ENCODE measurements around the gene SLCO2A1.

Gene SLCO2A1

DNA sequence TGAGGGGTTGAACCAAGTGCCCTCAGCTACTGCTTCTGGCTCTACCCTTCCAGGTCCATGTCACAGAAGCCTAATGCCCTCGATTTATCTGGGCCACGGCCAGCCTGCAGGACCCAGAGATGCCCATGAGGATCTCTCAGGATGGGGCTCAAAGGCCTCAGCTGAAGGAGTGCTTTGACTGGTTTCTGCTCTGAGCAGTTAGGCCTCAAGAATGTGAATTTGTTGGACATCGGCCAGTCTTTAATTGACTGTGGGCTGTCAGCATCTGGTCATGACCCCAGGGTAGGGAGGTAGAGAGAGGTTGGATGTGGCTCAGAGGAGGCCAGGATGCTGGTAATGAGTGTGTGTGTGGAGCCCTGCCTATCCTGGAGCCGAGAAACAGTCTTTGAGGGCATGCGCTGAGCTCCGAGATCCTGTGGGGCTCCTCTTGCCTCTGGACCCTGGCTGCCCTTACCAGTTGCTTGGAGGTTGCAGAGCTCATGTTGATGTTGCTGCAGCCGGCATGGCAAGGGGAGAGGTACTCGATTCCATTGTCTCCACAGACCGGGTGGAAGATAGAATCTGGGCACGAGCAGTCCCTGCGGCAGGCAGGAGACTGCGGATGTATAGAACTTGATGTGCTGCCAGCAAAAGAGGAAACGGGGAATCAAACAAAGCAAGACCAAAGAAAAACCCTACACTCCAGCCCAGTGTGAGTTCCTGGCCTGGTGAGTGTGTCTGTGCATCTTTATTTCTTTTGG lies 84.9 kb downstream of the SLCO2A1 start:
- DNase-seq: no peak

DNA sequence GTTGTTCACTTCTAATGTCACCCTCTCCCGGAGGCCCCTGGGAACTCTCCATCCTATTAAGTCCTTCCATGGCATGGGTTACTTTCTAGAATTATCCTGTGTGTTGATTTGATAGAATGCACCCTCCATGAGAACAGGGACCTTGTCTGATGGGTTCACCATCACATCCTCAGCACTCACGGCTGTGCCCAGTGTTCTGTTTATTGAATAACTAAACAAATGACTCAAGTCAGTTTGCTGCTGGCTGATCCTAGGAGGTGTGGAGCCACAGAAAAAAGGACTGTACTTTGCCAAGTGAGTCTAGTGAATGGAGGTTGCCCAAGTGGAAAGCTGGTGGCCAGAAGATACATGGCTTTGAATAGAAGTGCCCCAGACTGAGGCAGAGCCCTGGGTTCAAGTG lies 85.5 kb downstream of the SLCO2A1 start:
- DNase-seq: no peak

DNA sequence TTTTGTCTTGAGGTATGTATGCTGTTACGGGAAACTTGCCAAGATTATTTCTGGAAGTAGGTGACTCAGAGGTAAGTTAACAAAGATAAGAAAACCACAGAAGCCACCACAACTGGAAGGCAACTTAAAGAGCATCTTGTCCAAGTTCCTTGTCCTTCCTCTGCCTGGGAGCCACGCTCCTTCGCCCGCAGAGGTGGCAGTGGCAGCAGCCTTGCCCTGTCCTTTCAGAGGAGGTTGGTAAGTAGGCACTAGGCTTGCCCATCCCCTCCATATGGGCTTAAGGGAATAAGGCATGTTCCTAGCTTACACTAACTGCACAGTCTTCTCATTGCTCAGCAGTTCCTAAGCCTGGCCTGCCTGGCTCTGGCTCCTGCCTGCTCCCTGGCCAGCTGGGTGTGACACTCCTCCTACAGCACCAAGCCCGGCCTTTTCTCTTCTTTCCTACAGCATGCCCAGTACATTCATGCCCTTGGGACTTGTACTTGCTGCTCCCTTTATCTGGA lies 86.0 kb downstream of the SLCO2A1 start:
- no peak for DNase-seq

DNA sequence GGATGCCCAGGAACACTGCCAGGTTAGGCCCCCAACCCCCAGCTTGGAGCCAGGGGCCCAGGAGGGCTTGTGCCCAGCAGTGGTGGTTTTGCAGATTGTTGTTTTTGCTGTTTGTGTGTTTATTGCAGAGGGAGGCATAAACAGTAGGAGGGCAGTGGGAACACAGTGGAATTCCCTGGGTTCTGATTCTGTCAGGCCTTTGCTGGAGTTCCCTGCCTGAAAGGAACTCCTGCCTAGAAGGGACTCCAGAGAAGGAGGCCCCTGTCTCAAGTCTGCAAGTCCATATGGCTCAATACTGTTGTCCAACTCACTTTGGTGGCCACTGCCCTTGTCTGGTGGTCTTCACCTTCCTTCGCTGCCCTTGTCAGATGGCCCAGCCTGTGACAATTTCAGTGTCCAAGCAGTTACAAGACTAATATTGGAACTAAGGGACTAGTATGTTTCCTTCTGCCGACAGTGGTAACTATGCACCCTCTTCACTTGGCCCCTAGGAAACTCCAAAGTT lies 86.6 kb downstream of the SLCO2A1 start:
- DNase-seq: no peak

DNA sequence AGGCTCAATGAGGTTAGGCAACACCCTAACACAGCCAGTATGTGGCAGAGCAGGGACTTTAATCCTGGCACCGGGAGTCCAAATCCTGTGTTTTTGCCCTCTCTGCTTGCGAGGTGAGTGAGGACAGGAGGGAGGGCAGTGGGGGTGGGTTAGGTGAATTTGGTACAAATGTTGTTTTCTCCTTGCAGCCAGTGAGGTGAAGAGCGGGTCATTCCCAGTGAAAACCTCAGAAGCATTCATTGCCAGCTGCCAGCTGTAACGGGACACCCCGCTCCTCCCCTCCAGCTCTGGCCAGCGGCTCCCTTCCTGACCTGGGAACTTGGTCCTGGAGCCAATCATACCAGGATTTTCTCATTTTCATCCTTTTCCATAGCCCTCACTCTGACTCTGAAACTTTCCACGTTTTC lies 88.3 kb downstream of the SLCO2A1 start:
- DNase-seq: no peak

DNA sequence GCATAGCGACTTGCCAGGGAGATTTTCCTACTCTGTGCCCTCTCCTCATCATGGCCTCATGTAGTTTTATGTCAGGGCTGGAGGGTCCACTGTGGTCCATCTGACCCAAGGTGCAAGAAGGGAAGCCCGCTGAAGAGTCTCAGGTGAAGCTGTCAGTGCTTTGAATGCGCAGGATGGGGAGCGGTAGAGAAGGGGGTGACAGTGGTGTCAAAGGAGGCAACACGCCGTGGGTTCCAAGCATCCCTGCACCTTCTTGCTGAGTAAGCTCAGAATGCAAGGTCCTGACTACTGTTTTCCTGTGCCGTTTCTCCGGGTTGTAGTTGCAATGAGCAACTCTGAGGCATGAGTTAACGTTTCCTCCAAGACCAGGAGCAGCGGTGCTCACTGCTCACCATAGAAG lies 89.2 kb downstream of the SLCO2A1 start:
- DNase-seq: no peak

DNA sequence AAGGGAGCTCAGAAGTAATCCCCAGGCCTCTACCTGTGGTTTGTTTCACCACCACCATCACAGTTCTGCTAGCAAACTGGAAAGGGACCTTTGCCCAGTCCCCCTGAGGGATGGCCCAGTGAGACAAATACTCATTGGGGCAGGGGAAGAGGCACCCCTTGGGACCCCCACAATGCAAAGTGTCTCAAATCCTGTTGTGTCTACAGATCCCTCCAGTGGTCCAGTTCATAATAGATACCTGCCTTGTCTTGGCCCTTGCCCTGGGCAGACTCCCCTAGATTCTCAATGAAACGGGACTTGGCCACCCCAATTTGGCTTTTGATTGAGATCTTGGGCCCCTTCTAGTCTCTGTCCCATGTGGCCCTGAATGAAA lies 90.3 kb downstream of the SLCO2A1 start:
- DNase-seq: no peak

DNA sequence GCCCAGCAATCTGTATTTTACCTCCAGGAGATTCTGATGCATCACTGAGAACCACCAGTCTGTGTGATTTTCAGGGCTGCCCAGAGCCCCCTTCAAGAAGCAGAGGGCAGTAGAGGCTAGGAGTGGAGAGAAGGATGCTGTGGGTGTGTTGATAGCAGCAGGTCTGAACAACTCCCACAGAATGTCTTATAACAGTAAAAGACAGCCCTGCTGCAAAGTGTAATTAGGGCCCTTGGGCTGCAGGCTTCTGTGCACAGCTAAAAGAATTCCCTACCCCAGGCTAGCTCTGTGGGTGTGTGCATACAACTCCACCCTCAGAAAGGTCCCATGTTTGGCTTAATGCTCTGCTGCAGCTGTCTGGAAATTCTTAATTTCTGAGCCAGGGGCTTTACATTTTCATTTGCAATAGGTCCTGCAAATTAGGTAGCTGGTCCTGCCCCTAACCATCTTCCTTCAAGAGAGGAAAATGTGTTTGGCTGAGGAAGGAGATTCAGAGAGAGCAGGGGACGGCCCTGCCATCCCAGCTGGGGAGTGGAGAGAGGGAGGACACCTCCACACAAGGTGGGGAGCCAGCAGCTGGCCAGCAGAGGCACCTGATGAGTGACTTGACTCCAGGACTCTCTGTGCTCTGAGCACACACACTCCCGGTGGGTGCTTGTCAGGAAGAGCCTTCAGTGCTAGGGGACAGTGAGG lies 90.8 kb downstream of the SLCO2A1 start:
- DNase-seq: no peak

DNA sequence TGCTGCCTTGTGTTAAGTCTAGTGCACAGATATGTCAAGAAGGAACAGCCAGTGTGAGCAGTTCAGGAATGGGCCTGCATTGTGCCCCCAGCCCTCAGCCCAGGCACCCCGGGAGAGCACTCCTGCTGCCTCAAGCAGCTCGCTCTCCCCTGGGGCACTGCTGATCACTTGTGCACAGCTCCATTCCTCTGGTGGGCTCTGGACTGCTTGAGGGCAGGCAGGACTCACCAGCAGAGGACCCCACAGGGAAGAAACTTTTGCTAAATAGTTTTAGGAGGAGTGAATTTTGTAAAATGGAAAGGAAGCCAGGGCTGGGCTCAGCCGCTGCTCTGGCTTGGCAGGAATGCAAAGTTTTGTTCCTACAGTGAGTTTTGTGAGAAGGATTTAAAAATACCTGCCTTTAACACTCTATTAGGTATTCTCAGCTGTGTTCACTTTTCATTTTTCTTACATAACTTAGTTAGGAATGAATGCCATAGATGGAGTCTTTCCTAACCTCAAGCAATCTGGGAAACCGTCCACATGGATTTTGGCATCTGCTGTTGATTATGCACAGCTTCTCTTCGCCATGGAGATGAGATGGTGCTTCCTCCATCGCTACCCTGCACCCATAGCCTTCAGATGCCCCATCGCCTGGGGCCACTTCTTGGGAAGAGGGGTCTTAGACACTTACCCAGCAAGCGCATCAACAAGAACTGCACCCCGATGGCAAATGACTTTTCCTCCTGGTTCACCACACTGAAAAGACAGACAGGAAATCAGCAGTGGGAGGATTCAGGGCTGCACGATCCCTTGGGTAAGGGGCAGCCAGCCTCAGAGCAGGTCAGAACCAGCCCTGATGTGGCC lies 91.7 kb downstream of the SLCO2A1 start:
- DNase-seq: no peak

DNA sequence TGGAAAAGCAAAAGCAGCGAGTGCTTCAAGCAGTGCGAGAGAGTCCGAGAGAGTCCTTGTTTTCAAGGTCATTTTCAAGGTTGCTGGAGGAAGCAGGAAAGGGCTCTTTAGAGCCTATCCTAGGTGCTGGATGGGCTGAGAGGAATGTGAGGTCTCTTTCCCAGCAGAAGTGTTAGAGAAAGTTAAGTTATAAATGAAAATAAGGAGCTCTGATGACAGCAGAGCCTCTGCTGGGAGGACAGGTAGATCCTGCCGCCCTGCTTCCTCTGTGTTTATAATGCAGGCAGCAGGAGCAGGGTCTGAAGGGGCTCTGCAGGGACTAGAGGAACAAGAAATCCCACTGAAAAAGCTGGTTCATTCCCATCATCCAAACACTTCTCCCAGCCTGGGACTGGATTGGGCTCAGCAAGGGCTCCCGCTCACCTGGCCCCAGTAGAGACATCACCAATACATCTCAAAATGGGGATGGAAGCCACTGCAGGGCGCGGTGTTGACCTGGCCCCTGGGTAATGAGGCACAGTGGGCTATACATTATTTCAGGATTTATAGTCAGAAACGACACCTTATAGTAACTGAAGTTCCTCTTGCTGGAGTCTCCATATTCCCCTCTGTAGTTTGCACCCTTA lies 92.6 kb downstream of the SLCO2A1 start:
- no peak for DNase-seq

DNA sequence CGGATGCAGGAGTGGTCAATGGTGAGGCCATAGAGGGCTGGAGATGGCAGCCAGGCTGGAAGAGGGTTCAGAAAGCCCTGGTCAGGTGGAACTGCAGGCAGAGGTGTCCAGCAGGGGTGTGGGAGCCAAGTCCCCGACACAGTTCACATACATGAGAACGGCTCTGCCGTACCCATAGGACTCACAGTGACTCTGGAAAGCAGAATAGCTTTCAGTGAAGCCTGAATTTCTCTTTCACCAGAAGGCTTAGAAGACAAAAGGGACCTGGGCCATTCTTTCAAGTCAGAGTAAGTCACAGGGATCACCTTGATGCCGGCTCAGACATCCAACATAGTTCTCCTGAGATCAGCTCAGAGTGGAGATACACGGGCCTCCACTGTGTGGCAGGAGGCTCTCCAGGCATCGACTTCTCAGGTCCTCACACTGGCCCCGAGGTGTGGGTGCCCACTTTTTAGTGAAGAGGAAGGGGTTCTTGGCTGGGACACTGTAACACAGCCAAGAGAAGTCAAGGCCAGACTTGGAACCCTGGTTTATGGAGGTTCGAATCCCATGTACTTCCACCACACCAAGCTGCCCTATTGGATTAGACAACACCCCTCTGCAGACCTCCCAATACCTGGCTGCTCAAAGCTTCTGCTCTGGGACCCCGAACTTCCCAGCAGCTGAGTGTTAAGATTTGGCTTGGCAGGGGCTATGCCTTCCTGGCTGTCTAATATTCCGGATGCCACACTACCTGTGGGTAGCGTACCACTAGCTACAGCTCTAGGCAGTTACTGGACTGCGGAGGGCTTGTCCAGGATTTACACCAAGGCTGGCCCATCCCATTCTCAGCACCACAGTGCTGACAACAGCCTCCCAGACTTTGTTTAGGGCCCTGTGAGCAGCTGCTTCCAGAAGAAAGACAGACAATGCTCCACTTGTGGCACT lies 93.6 kb downstream of the SLCO2A1 start:
- no peak for DNase-seq

DNA sequence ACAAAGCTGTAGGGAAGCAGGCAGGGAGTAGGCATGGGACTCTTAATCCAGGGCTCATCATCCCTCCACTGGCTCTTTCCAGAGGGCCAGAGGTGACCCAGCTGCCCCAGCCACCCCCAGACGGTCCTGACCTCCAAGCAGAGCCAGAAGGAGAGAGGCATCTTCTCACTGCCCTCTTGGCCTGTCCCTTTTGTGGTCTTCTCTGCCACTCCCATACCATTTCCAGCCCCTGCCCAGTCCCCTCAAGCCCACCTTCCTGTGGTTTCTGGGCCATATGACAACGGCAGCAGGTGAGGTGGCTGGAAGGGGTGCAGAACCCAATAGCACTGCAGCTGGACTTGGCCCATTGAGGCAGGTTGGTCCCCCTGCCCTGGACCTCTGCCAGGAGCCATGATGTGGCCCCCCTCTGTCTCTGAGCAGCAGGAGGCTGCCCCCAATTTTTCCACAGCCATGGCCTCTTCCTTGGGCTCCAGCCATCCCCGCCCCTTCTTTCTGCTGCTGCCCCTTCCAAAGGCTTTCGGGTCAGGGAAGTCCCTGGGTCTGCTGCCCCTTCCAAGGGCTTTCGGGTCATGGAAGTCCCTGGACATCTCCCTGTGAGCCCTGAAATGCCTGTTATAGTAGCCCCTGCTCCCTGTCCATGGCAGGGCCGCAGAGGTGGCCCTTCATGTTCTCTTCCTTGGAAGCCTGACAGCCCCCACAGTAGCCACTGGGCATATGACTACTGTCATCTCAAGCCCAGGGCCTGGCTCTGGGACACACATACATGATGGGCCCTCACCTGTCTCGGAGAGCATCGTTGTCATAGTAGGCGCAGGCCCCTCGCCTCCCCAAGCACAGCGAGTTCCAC lies 94.5 kb downstream of the SLCO2A1 start:
- DNase-seq: no peak

DNA sequence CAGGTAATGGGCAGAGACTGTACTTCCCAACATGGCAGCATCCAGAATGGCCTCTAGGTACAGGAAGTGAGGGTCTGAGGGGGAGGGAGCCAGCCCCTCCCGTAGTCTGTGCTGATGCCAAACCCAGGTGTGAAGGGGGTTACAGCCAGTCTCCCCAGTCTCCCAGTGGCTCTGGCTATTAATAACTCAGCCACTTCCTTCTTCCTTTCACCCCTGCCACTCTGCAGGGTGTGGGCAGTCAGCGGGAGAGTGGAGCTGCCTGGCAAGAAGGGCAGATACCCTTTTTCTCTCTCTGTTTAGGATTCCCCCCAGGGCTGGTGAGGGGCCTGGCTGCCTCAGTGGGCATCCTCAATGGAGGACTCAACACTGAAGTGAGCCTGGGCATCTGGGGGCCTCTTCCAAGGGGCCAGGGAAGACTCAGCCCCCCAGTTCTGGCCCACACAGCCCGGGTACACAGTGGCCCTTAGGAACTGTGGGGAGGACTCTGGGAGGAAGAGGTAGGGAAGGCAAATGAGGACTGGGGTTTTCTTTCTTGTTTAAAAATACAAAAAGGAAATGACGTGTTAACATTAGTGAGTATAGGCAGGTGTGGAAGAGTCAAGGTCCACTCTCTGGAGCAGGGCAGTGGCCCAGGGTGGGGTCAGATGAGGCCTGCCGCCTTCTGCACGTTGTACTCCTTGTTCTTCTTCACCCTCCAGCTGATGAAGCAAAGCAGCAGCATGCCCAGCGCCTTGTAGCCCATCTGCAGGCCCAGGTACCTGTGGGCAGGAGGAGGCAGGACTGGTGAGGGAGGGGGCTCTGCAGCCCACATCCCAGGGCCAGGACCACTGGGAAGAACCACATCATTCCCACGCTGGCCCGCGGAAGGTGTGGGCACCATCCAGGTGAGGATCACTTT lies 95.4 kb downstream of the SLCO2A1 start:
- no peak for DNase-seq

DNA sequence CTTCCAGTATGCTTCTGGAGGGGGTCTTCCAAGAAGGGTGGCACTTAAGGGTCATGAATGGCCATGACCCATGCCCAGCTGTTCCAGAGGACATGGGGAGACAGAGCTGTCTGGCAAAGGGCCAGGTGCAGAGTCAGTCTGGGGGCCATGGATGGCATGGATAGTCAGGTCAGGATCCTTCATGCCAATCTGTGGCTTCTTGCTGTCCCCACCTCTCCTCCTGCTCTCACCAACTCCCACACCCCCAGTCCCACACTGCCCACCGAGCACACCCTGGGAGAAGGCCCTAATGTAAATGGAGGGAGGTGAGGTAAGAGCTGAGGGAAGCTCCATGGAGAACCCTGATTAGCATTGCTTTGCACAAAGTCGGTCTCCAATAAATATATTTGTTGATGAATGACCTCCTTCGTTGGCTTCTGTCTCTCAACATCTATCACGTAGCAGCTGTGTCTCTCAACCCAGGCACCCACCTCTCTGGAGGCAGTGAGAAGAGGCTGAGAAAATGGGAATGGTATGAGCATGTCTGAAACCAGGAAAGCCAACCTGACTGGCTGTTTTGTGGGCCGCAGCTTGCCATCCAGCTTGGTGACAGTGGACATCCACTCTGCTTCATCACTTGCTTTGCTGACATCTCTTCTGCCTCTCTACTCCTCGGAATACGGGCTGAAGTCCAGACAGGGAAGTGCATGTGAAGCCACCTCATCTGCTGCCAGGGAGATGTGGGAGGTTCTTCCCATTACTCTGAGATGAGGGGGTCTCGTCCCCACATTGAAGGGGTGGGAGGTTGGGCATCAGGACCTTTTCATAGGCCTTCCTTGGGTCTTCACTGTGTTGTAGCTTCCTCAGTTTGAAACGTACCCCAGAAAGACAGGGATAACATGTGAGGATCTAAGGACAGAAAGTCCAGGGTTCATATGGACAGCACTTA lies 96.4 kb downstream of the SLCO2A1 start:
- no peak for DNase-seq

DNA sequence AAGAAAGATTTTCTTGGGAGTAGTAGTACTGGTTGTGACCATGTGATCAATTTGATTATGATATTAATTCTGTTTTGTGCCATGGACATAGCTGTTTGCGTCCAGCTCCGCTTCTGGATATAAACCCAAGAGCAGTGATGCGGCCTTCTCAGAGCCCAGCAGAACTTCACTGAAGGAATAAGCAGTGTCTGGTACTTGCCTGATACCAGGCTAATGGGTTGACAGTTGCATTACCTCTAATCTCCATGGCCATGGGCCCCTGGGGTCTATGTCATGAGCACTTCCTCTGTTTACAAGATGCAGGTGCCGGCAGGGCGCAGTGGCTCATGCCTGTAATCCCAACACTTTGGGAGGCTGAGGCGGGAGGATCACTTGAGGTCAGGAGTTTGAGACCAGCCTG lies 97.7 kb downstream of the SLCO2A1 start:
- no peak for DNase-seq

DNA sequence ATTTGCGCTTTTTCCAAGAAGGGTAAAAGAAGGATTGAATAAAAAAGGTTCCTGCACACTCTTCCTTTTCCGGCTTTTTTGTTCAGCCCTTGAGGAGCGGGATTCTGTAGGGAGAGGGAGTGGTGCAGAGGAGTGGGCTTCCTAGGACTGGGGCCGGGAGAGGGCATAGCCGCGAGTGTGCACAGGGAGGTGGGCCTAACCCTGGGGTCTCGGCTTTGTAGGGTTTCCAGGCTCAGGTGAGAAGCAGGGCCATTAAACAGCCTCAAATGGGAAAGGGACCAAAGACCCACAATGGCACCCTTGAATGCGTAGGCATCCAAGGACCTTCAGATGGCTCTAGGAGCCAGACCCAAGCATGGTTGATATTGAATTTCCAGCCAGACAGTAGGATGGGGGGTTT lies 98.6 kb downstream of the SLCO2A1 start:
- DNase-seq: no peak

DNA sequence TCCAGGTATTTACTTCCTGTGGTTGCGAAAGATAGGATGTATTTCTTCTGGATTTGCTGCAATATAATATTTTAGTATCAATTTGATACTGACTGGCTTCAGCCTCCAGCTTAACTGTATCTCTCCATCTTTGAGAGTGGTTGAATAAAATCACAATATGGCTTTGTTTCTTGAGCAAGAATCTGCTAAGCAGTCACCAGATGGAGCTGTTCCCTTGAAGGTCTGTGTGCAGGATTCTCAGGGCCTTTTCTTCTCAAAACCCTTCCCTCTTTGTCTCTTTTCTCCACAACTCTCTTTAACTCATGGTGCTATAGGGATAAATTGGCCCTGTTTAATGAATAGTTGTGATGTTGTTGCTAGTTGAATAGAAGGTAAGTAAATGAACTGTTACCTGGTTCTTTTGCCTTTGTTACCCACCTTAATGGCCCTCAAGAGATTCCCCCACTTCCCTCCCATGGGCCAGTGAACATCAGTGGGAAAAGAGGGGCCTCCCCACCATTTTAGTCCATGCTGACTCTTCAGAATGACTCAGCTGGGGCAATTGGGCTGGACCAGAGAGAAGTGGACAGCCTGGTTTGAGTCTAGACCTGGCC lies 99.3 kb downstream of the SLCO2A1 start:
- DNase-seq: peak; percentile 50
